GM12892 (cell line): ENCODE results near the gene ITPRID1.

Source experiments
- POLR2A ChIP-seq: IDR thresholded peaks from 2 replicates; pipeline ENCODE4 v1.6.1; 2011; ENCODE audit warnings: low read depth, low read length, control low read depth
- POLR2AphosphoS5 ChIP-seq: IDR thresholded peaks from 2 replicates; pipeline ENCODE4 v1.6.1; 2011; ENCODE audit warnings: low read depth, low read length, control low read depth

GRCh38 chr7:31663072-31663471 is 149.2 kb downstream of the ITPRID1 start:
- TF ChIP-seq POLR2A (no peak), POLR2AphosphoS5 (no peak)
